GM19395 (cell line): ENCODE results near the gene LRP4.
A peak's percentile ranks its signal among the peaks of the same experiment; 100 is the strongest.
"Not testable (repeated sequence)": the region's sequence is repeated elsewhere in the genome, so short reads cannot be mapped to it uniquely, and the experiment has no call there.

Experiments used
- ATAC-seq: cut with Tn5 transposase; IDR thresholded peaks from one replicate; pipeline ENCODE4 v1.9.1; 2021; ENCODE audit warnings: mild to moderate bottlenecking, moderate library complexity; ENCODE audit not compliant: unreplicated experiment

Gene LRP4

GRCh38 chr11:46918083-46918787, at the start of gene LRP4:
Gene LRP4, minus strand, starts transcription at chr11:46918550. Its CDS starts 171 bp downstream, at chr11:46918379.
- ATAC-seq, result no peak

DNA sequence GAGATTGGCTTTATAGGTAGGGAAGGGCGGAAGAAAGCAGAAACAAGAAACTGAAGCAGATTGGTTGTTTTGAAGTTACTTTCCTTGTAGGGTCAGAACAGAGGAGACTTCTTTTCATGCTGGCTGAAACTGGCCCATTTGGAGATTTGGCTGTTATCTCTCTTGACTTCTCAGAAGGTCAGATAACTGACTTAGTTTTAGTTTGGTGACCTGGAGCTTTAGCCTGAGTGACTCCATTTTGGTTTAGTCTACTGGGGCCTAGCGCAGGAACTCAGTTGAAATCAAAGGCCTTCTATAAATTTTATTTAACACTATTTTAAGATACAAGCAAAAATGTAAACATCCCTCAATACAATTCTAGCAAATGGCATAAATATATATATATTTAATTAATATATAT, 49.6 kb upstream of the LRP4 start:
- no peak for ATAC-seq

GRCh38 chr11:46966773-46967172, 48.4 kb upstream of the LRP4 start:
- ATAC-seq, result no peak

DNA sequence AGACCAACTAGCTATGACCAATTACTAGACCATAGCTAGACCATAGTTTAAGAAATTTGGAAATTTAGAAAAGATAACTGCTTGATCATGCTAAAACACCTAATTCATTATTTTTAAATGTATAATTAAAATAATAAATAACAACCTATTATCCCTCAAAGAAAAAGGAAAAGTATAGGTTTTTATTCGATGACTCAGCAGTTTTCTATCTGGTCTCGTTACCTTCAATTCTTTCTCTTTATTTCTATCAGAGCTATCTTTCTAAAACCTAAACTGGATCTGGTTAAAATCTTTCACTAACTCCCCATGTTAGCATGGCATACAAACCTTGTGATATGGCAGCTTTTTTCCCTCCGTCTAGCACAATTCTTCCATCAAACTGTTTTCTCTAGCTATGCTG, 45.5 kb upstream of the LRP4 start:
- ATAC-seq, result no peak

GRCh38 chr11:46961886-46962285, 43.5 kb upstream of the LRP4 start:
- ATAC-seq, result not testable (repeated sequence)

DNA sequence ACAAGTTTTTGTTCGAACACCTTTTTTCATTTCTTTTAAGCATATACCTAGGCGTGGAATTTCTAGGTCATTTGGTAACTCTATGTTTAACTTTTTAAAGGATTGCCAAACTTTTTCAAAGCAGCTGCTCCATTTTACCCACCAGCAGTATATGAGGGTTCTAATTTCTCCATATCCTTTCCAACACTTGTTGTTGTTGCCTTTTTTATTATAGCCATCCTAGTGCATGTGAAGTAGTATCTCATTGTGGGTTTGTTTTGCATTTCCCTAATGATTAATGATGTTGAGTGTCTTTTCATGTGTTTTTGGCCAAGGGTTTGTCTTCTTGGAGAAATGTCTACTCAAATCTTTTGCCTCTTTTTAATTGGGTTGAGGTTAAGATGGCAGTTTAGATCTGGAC, 42.7 kb upstream of the LRP4 start:
- ATAC-seq, result no peak

DNA sequence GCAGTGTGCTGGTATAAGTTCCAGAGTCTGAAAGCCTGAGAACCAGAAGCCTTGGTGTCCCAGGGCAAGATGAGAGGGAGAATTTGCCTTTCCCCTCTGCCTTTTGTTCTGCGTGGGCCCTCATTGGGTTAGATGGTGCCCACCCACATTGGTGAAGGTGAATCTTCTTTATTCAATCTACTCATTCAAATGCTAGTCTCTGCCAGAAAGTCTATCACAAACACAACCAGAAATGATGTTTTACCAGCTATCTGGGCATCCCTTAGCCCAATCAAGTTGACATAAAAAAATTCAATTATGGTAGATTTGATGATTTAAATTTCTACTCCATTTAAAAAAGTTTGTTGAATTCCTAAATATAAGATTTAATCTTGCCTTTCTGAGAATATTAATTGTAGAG, 40.4 kb upstream of the LRP4 start:
- ATAC-seq, result no peak

- no peak for ATAC-seq
Observed at GRCh38 chr11:46953093-46953492, 34.7 kb upstream of the LRP4 start.

- no peak for ATAC-seq
Observed at GRCh38 chr11:46952553-46952952, 34.2 kb upstream of the LRP4 start.

DNA sequence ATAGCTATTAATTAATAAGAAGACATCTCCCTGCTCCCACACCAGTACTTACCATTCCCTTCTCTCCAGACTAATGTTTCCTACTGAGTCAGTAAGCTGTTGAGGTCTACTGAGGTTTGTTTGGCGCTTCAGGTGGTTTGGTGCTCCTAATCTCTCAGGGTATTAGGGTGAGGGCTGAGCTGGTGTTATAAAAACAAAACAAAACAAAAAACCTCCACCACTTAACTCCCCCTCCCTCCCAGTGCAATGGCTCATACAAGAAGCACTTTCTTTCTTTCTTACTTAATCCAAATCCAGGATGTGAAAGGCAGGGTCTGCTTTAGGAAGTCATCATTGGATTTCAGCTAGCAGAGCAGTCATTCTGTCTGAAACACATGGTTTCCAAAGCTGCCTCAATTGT, 33.5 kb upstream of the LRP4 start:
- no peak for ATAC-seq

- ATAC-seq, result no peak
Observed at GRCh38 chr11:46949297-46949696, 30.9 kb upstream of the LRP4 start.

GRCh38 chr11:46948378-46949131, 30.2 kb upstream of the LRP4 start:
- no peak for ATAC-seq

GRCh38 chr11:46947399-46948077, 29.2 kb upstream of the LRP4 start:
- ATAC-seq, result no peak

GRCh38 chr11:46944356-46945075, 26.2 kb upstream of the LRP4 start:
- no peak for ATAC-seq

- no peak for ATAC-seq
Observed at GRCh38 chr11:46942172-46942571, 23.8 kb upstream of the LRP4 start.

GRCh38 chr11:46936138-46937110, 18.1 kb upstream of the LRP4 start, which contains the start of gene CSTPP1:
Gene CSTPP1, plus strand, starts transcription at chr11:46936761. Its CDS starts 45 bp downstream, at chr11:46936806.
- peak; percentile 96 for ATAC-seq

GRCh38 chr11:46930089-46930488, 11.7 kb upstream of the LRP4 start:
- no peak for ATAC-seq

DNA sequence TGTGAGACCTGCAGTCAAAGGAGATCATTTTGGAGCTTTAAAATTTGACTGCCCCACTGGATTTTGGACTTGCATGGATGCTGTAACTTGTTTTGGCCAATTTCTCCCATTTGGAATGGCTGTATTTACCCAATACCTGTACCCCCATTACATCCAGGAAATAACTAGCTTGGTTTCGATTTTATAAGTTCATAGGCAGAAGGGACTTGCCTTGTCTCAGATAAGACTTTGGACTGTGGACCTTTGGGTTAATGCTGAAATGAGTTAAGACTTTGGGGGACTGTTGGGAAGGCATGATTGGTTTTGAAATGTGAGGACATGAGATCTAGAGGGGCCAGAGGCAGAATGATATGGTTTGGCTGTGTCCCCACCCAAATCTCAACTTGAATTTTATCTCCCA, 10.4 kb upstream of the LRP4 start:
- ATAC-seq, result not testable (repeated sequence)

- not testable (repeated sequence) for ATAC-seq
Observed at GRCh38 chr11:46927928-46928327, 9.6 kb upstream of the LRP4 start.

DNA sequence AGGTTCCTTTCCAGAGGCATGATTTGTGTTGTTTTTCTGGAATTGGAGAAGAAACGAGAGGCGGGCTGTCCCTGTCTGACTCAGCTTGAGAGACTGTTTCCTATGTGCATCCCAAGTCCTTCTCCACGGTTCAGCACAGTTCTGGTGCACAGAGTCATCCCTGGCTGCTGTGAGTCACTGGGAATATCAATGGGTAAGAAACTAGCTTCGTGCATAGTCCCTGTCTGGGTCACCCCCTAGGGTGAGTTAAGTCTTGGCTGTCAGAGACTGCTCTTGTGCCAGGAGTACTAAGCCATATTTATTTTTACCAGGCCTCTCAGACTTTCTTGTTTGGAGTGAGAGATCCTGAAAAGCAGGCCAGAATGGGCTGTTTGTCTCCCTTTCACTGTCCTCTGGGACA, 2.4 kb upstream of the LRP4 start:
- no peak for ATAC-seq
